ENCODE results near the gene EFS. TPM values are rescaled to one million over a fixed set of nuclear protein-coding genes. Genes with fewer than 3 reads are reported as not detected.
A peak's percentile ranks its signal among the peaks of the same experiment; 100 is the strongest.

The EFS gene
- total RNA-seq, 2 experiments from 2014 or later = not detected

DNA sequence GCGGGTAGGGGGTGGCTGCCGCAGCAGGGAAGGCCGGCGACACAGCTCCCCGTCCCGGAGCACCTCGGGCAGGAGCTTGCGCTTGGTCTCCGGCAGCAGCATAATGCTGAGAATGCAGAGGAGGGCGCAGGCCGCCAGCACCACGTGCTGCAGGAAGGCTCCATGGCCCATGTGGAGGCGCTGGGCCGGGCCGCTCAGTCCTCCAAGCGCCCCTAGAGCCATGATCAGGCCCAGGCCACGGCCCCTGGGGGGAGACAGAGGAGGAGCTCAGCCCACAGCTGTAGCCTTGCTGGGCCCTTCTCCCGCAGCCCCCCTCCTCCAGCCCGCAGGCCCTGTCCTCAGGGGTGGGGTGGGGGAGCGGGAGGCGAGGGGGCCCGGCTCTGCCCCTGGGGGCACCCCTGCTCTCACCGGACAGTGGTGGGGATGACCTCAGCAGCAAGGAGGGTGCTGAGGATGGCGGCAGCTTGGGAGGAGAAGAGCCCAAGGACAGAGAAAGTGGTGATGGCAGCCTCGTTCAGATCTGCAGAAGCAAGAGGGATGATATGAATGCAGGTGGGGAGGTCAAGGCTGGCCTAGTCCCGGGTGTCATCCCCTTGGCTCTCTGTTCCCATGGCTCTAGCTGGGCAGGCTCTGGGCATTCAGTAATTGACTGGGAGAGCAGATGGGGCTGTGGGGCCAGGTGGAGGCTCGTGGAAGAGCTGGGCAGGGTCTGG, 18.1 kb downstream of the EFS start:
- no TSS peak for BruUV-seq (replicated peaks)
- POLR2A ChIA-PET = no interaction called here

DNA sequence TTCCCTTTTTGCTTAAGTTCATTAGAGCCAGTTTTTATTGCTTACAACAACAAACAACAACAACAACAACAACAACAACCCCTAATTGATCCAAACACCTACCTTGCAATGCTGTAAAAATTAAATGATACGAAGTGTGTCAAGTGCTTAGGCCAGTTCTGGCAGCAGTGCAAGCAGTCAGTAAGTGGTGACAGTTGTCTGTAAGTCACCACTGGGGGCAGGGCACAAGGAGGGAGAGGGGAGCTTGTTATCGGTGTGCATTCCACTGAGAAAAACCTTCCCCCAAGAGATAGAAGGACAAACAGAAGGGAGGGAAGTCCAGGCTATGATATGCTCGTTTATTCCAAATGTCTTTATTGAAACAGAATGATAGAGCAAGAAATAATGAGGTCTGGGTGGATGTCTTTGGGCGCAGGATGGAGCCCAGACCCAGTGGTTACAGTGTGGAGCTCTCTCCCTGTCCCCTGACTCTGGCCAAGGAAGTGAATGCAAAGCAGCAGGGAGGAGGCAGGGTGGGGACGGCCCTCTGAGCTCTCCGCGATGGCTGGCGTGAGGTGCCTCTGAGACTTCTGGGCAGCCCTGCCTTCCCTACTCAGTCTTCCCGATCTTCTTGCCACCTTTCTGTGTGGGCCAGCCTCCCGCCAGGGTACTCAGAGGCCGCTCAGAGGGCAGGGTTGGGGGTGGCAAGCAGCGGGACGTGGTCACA, 18.8 kb downstream of the EFS start:
- POLR2A ChIA-PET = no interaction called here
- H3K36me3 ChIP-seq (ENCODE audit: insufficient read depth, low read length) = no peaks in the 10 kb centered on the region
- H4K20me1 ChIP-seq (ENCODE audit: insufficient read depth, low read length) = no peaks in the 10 kb centered on the region
- BruUV-seq (replicated peaks) = no TSS peak
- TF ChIP-seq, protein P1, sequence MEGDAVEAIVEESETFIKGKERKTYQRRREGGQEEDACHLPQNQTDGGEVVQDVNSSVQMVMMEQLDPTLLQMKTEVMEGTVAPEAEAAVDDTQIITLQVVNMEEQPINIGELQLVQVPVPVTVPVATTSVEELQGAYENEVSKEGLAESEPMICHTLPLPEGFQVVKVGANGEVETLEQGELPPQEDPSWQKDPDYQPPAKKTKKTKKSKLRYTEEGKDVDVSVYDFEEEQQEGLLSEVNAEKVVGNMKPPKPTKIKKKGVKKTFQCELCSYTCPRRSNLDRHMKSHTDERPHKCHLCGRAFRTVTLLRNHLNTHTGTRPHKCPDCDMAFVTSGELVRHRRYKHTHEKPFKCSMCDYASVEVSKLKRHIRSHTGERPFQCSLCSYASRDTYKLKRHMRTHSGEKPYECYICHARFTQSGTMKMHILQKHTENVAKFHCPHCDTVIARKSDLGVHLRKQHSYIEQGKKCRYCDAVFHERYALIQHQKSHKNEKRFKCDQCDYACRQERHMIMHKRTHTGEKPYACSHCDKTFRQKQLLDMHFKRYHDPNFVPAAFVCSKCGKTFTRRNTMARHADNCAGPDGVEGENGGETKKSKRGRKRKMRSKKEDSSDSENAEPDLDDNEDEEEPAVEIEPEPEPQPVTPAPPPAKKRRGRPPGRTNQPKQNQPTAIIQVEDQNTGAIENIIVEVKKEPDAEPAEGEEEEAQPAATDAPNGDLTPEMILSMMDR (conservative IDR thresholded peaks at IDR 0.05; ENCODE audit: low read length) = no peak
- TF ChIP-seq EZH2phosphoT487 (IDR thresholded peaks at IDR 0.05; ENCODE audit: borderline replicate concordance, low read depth, low read length) = no peak
- H3K27ac ChIP-seq (ENCODE audit: low read depth, low read length, poor library complexity, severe bottlenecking) = no peak overlapping the region
- no peaks in the 10 kb centered on the region for H3K9me3 ChIP-seq (ENCODE audit: low read length)
- no peak overlapping the region for H3K4me3 ChIP-seq (ENCODE audit: low read depth, low read length, poor library complexity, severe bottlenecking)
- H2AFZ ChIP-seq (ENCODE audit: low read length) = no peak overlapping the region
- no peaks in the 10 kb centered on the region for H3K4me1 ChIP-seq (ENCODE audit: insufficient read depth, low read length, poor library complexity, severe bottlenecking)
- H3K79me2 ChIP-seq (ENCODE audit: insufficient read depth, low read depth, low read length) = no peaks in the 10 kb centered on the region
- DNase-seq (ENCODE audit: low spot score) = no peak
- CTCF ChIA-PET (ENCODE audit: unreplicated experiment) = no interaction called here
- no peaks in the 10 kb centered on the region for H3K9me2 ChIP-seq (ENCODE audit: insufficient read depth, low read length)
- intact Hi-C loops (cut with micrococcal nuclease; ENCODE audit: unreplicated experiment) = no loop called here
- H3K4me2 ChIP-seq (ENCODE audit: low read length) = no peak overlapping the region

More for the DNA sequence above, 18.1 kb downstream of the EFS start:
- DNase-seq (ENCODE audit: low spot score) = no peak
- Histone ChIP-seq H4K20me1 (ENCODE audit: insufficient read depth, low read length) (no peaks in the 10 kb centered on the region), H3K36me3 (ENCODE audit: insufficient read depth, low read length) (no peaks in the 10 kb centered on the region), H3K27ac (ENCODE audit: low read depth, low read length, poor library complexity, severe bottlenecking) (no peak overlapping the region), H3K79me2 (ENCODE audit: insufficient read depth, low read depth, low read length) (no peaks in the 10 kb centered on the region), H3K4me2 (ENCODE audit: low read length) (no peak overlapping the region), H3K4me3 (ENCODE audit: low read depth, low read length, poor library complexity, severe bottlenecking) (no peak overlapping the region), H2AFZ (ENCODE audit: low read length) (no peak overlapping the region), H3K4me1 (ENCODE audit: insufficient read depth, low read length, poor library complexity, severe bottlenecking) (no peaks in the 10 kb centered on the region), H3K9me3 (ENCODE audit: low read length) (no peaks in the 10 kb centered on the region), H3K9me2 (ENCODE audit: insufficient read depth, low read length) (no peaks in the 10 kb centered on the region)
- intact Hi-C loops (cut with micrococcal nuclease; ENCODE audit: unreplicated experiment) = no loop called here
- CTCF ChIA-PET (ENCODE audit: unreplicated experiment) = no interaction called here
- TF ChIP-seq EZH2phosphoT487 (IDR thresholded peaks at IDR 0.05; ENCODE audit: borderline replicate concordance, low read depth, low read length) = no peak
- TF ChIP-seq, protein P1 (conservative IDR thresholded peaks at IDR 0.05; ENCODE audit: low read length) = no peak

DNA sequence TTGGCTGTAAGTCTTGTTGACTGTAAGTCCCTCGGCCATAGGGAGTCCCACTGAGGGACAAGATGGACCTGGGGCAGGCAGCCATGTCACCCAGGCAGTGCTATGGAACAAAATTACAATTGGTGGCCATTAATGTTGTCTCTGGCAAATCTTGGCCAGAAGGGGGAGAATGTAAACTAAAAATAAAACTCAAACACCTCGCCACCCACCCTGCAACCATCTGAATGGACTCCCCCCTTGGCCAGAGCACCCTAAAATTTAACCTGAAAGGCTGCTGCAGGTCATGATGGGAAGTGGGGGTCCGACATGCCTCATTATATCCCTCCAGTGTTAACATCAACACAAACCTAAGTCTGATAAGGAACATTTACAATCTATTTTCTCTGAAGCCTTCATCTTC, 20.5 kb downstream of the EFS start:
- H3K9me2 ChIP-seq (ENCODE audit: insufficient read depth, low read length) = no peaks in the 10 kb centered on the region
- no peak for DNase-seq (ENCODE audit: low spot score)
- peaks cover 11% of the 10 kb centered on the region for H3K9me3 ChIP-seq (ENCODE audit: low read length)
- ChIA-PET CTCF (ENCODE audit: unreplicated experiment) (no interaction called here), POLR2A (no interaction called here)
- H3K4me3 ChIP-seq (ENCODE audit: low read depth, low read length, poor library complexity, severe bottlenecking) = no peak overlapping the region
- H3K4me2 ChIP-seq (ENCODE audit: low read length) = no peak overlapping the region
- intact Hi-C loops (cut with micrococcal nuclease; ENCODE audit: unreplicated experiment) = no loop called here
- H3K27ac ChIP-seq (ENCODE audit: low read depth, low read length, poor library complexity, severe bottlenecking) = no peak overlapping the region
- no peaks in the 10 kb centered on the region for H3K4me1 ChIP-seq (ENCODE audit: insufficient read depth, low read length, poor library complexity, severe bottlenecking)
- BruUV-seq (replicated peaks) = no TSS peak
- no peaks in the 10 kb centered on the region for H4K20me1 ChIP-seq (ENCODE audit: insufficient read depth, low read length)
- no peaks in the 10 kb centered on the region for H3K36me3 ChIP-seq (ENCODE audit: insufficient read depth, low read length)
- TF ChIP-seq, protein P1 (conservative IDR thresholded peaks at IDR 0.05; ENCODE audit: low read length) = peak; percentile 22; the same call in 1 of the 2 replicates
- no peak for TF ChIP-seq EZH2phosphoT487 (IDR thresholded peaks at IDR 0.05; ENCODE audit: borderline replicate concordance, low read depth, low read length)
- H3K79me2 ChIP-seq (ENCODE audit: insufficient read depth, low read depth, low read length) = no peaks in the 10 kb centered on the region
- H2AFZ ChIP-seq (ENCODE audit: low read length) = no peak overlapping the region

Data from OCI-LY7 (cell line).